Middle frontal gyrus (tissue), 1 donor: Measurements from ENCODE around the gene FASLG.
"Not testable (repeated sequence)": the region's sequence is repeated elsewhere in the genome, so short reads cannot be mapped to it uniquely, and the experiment has no call there.

Experiments used
- DNase-seq: peaks from one replicate; pipeline ENCODE4 v3.0.0-alpha.2; 2015; ENCODE audit warnings: low spot score; ENCODE audit errors: extremely low spot score

The FASLG gene

GRCh38 chr1:172680733-172681275 lies 21.9 kb downstream of the FASLG start:
- no peak for DNase-seq

- DNase-seq = no peak
These were observed 23.9 kb downstream of the FASLG start for GRCh38 chr1:172682812-172683211.

- DNase-seq = no peak
These were observed 27.2 kb downstream of the FASLG start for GRCh38 chr1:172686143-172686542.

- not testable (repeated sequence) for DNase-seq
These were observed 29.7 kb downstream of the FASLG start for GRCh38 chr1:172688428-172689085.

- DNase-seq = not testable (repeated sequence)
These were observed 32.0 kb downstream of the FASLG start for GRCh38 chr1:172690925-172691324.

- DNase-seq = no peak
These were observed 38.7 kb downstream of the FASLG start for GRCh38 chr1:172697534-172698002.

GRCh38 chr1:172698224-172698623 lies 39.3 kb downstream of the FASLG start:
- no peak for DNase-seq

- no peak for DNase-seq
These were observed 40.2 kb downstream of the FASLG start for GRCh38 chr1:172699111-172699510.

- DNase-seq = no peak
These were observed 40.9 kb downstream of the FASLG start for GRCh38 chr1:172699695-172700227.

GRCh38 chr1:172700556-172700955 lies 41.7 kb downstream of the FASLG start:
- no peak for DNase-seq

- DNase-seq = no peak
These were observed 45.1 kb downstream of the FASLG start for GRCh38 chr1:172704001-172704400.

GRCh38 chr1:172704420-172705210 lies 45.7 kb downstream of the FASLG start:
- DNase-seq = no peak

GRCh38 chr1:172708452-172708851 lies 49.5 kb downstream of the FASLG start:
- DNase-seq = no peak

GRCh38 chr1:172711558-172711957 lies 52.7 kb downstream of the FASLG start:
- DNase-seq = no peak

GRCh38 chr1:172713466-172713865 lies 54.6 kb downstream of the FASLG start:
- no peak for DNase-seq
